Upper lobe of left lung (tissue), 4 donors: ENCODE results near the gene IL13RA2.

ENCODE experiments used
- EP300 ChIP-seq, 4 donors: sonication (generic); formaldehyde crosslinking; IDR thresholded peaks; one replicate each; pipeline ENCODE4 v1.5.1; 2017; ENCODE audit warnings: antibody characterized with exemption in 4 of 4, control low read depth in 2 of 4
- POLR2AphosphoS5 ChIP-seq, 2 donors: sonication (generic); formaldehyde crosslinking; IDR thresholded peaks; one replicate each; pipeline ENCODE4 v1.5.1; 2017; ENCODE audit warnings: antibody characterized with exemption in 2 of 2
- TF ChIP-seq, protein P1 (sequence below), 6 experiments: fragments of 450-650 bp in 4 of 6; fragments of 200-600 bp in 2 of 6; sonication (generic) in 2 of 6; IDR thresholded peaks; one replicate each; pipeline ENCODE4 v1.5.1; 2016 to 2019; ENCODE audit warnings: antibody characterized with exemption in 6 of 6

GRCh38 chrX:115023139-115023538, 5.7 kb upstream of the IL13RA2 start:
- TF ChIP-seq, protein P1, sequence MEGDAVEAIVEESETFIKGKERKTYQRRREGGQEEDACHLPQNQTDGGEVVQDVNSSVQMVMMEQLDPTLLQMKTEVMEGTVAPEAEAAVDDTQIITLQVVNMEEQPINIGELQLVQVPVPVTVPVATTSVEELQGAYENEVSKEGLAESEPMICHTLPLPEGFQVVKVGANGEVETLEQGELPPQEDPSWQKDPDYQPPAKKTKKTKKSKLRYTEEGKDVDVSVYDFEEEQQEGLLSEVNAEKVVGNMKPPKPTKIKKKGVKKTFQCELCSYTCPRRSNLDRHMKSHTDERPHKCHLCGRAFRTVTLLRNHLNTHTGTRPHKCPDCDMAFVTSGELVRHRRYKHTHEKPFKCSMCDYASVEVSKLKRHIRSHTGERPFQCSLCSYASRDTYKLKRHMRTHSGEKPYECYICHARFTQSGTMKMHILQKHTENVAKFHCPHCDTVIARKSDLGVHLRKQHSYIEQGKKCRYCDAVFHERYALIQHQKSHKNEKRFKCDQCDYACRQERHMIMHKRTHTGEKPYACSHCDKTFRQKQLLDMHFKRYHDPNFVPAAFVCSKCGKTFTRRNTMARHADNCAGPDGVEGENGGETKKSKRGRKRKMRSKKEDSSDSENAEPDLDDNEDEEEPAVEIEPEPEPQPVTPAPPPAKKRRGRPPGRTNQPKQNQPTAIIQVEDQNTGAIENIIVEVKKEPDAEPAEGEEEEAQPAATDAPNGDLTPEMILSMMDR (IDR thresholded peaks at IDR 0.05): no peak
- TF ChIP-seq EP300 (IDR thresholded peaks at IDR 0.05) (no peak), POLR2AphosphoS5 (IDR thresholded peaks at IDR 0.05) (peak in 1 of 2 donors; percentile 5)
